Choroid plexus epithelial cell (primary cell): ENCODE measurements around the gene SF3A1.
"Not testable (repeated sequence)": the region's sequence is repeated elsewhere in the genome, so short reads cannot be mapped to it uniquely, and the experiment has no call there.

ENCODE experiments used
- DNase-seq: peaks from one replicate; pipeline ENCODE4 v3.0.0-alpha.2; 2010; ENCODE audit warnings: low read depth
- H3K4me3 ChIP-seq: 2 replicates; pipeline ENCODE4 v1.5.1; 2011; ENCODE audit warnings: low read depth, mild to moderate bottlenecking, control low read depth, low read length, moderate library complexity
- TF ChIP-seq, protein P1 (sequence below): conservative IDR thresholded peaks from 2 replicates; pipeline ENCODE4 v1.5.1; 2011; ENCODE audit warnings: low read depth, mild to moderate bottlenecking, control low read depth, inconsistent platforms, low read length, moderate library complexity

SF3A1 gene

DNA sequence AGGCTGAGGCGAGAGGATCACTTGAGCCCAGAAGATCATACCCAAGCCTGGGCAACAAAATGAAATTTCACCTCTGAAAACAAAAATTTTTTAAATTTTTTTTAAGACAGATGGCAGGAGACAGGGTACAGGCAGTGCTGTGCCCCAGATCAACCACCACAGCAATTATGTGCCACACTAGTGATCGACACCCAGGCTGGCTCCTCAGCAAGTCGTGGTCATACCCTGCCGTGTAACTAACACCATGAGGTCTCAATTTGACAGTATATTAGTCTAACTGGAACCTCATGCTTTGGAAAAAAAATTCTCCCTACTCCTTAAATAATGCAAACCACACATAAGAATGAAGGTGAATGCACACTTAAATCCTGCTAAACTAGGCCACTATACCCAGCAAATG lies 8.3 kb downstream of the SF3A1 start:
- no peak overlapping the region for H3K4me3 ChIP-seq
- no peak for DNase-seq
- TF ChIP-seq, protein P1, sequence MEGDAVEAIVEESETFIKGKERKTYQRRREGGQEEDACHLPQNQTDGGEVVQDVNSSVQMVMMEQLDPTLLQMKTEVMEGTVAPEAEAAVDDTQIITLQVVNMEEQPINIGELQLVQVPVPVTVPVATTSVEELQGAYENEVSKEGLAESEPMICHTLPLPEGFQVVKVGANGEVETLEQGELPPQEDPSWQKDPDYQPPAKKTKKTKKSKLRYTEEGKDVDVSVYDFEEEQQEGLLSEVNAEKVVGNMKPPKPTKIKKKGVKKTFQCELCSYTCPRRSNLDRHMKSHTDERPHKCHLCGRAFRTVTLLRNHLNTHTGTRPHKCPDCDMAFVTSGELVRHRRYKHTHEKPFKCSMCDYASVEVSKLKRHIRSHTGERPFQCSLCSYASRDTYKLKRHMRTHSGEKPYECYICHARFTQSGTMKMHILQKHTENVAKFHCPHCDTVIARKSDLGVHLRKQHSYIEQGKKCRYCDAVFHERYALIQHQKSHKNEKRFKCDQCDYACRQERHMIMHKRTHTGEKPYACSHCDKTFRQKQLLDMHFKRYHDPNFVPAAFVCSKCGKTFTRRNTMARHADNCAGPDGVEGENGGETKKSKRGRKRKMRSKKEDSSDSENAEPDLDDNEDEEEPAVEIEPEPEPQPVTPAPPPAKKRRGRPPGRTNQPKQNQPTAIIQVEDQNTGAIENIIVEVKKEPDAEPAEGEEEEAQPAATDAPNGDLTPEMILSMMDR: no peak

DNA sequence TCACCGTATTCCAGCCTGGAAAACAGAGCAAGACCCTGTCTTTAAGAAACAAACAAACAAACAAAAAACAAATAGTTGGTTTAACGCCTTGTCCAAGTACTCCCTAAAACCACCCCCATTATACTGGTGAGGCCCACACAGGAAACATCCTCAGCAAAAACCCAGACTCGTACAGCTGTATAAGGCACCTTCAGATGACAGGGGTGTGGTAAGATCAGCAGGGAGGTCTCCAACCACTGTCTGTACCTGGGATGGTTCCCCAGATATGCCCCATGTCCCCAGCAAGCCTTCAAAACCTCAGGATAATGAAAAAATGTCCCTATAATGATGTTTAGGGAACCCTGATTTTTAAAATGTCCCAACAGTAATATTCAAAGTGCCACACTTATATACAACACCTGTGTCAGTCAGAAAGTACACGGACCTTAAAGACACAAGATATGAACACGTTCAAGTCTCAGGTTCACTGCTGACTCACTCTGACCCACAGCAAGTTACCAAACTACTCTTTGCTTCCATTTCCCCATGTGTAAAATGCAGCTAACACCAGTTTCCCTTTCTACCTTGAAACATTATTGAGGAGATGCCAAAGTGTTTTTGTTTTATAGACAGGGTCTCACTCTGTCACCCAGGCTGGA lies 9.3 kb downstream of the SF3A1 start:
- no peak overlapping the region for H3K4me3 ChIP-seq
- TF ChIP-seq, protein P1: no peak
- DNase-seq: no peak

DNA sequence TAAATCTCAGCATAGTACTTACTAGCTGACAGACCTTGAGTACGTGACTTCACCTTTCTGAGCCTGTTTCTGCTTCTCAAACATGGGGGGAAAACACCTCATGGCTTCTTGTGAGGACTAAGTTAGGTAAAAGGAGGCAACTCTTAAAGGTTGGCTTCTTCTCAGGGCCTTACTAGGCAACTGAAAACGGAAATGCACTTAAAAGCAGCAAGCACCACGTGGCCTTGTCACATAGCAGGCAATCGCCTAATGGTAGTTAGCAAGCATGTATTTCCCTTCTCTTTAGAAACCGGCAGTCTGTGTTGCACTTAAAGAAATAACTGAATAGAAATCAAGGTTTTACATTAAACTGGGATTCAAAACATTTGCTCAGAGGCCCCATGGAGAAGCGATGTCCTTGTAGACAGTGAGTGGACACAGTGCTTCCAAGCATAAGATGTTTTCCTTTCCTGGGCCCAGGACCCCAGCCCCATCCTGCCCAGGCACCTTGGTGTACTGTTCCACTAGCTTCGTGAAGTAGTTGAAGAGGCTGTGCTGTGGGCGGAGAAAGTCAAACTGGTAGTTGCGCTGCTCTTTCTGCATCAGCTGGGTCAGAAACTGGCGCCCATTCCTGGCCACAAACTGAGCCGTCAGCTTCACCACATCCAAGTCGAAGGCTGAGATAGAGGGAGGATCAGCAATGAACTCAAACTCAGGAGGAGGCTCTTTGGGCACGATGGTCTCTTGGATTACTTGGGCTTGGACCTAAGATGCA lies 12.1 kb downstream of the SF3A1 start:
- no peak for DNase-seq
- TF ChIP-seq, protein P1: no peak

DNA sequence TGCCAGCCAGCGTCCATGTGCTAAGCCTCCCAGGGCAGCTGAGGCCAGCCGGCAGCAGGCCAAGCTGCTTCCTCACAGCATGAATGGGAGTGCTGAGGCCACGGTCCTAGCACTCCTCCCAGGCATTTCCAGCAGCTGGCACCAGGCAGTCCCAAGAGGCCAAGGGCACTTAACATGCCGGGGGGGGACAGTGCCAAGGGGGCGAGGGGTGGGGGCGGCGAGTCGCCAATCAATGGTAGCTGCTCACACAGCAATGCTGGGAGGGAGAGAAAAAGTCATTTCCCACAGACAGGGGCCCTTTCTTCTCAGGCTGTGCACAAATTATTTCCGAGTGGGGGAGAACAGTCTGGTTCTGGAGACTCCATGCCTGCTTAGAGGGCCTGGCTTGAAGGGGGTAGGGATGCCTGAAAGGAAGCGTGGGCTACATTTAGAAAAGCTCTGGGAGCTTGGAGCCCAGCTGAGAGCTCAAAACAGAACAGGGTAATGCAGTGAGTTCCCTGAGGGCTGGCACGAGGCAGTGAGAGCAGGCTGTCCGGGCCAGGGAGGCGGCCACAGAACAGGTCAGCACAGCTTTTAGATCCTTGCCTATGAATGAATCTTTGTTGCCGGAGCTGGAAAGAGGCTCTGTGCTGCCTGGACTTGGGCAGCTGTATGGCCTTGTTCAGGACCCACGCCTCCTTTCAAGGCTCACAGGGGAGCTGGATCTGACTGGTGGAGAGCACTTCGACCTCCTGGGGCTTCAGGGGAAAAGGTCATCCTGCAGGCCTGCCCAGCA lies 15.6 kb downstream of the SF3A1 start:
- TF ChIP-seq, protein P1: no peak

More for the DNA sequence above, 12.1 kb downstream of the SF3A1 start:
- H3K4me3 ChIP-seq: no peak overlapping the region

DNA sequence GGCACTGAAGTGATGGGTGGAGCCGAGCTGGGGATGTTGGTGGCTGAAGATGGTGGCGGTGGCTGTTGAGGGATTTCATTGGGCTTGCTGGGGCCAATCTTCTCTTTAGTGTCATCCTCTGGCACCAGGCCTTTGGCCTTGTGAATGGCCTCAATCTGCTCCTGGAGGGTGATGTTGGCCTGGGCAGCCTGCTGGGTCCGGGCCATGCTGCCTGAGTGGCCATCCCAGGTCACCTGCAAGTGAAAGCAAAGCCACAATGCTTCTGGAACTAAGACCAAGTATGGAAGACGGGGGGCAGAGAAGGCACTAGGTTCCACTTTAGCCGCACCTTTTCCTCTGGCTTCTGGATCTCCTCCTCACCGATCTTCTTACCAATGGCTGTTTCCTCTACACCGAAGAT lies 17.9 kb downstream of the SF3A1 start:
- TF ChIP-seq, protein P1: no peak
- DNase-seq: no peak
- H3K4me3 ChIP-seq: no peak overlapping the region

More for the DNA sequence above, 15.6 kb downstream of the SF3A1 start:
- DNase-seq: no peak
- no peak overlapping the region for H3K4me3 ChIP-seq

DNA sequence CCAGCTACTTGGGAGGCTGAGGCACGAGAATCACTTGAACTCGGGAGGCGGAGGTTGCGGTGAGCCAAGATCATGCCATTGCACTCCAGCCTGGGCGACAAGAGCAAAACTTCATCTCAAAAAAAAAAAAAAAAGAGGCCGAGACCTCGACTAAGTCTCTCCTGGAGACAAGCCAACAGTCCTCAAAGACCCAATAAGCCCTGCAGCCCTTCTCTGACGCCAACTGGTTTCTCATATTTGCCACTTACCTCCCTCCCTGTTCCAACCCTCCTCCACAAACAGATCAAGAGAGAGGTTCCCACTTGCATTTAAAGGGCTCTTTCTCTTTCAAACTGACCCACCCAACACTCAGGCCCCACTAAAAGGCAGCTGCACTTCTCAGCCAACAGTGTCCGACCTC lies 18.4 kb downstream of the SF3A1 start:
- DNase-seq, H3K4me3 ChIP-seq: not testable (repeated sequence)

DNA sequence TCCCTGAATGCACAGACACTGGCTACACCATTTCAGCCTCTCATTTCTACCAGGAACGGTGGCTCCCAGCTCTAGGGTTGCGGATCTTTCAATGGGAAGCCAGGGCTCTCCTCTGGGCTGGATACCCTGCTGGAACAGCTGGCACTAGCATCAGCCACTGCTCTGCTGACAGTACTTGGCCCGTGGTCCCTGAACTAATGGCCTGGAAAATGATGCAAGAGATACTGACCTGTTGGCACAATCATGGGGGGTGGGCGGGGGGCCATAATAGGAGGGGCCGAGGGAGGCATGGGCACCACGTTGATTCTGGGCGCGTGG lies 19.3 kb downstream of the SF3A1 start:
- DNase-seq: no peak
- TF ChIP-seq, protein P1: no peak
- no peak overlapping the region for H3K4me3 ChIP-seq
